H9 (cell line): Measurements from ENCODE around the gene LDHAL6B. TPM values are rescaled to one million over a fixed set of nuclear protein-coding genes. Genes with fewer than 3 reads are reported as not detected.

ENCODE experiments used
- DNase-seq: peaks from one replicate; pipeline ENCODE4 v3.0.0-alpha.2; 2017
- H2AFZ ChIP-seq: one replicate; pipeline ENCODE4 v1.6.1; 2013; ENCODE audit warnings: mild to moderate bottlenecking, low read length, control low read depth, moderate library complexity
- H2AK5ac ChIP-seq: 2 replicates; pipeline ENCODE4 v1.6.1; 2013; ENCODE audit warnings: low read length, control low read depth, mixed read lengths; ENCODE audit not compliant: insufficient read length
- H2BK120ac ChIP-seq: one replicate; pipeline ENCODE4 v1.6.1; 2013; ENCODE audit warnings: low read depth, mild to moderate bottlenecking, low read length, control low read depth, inconsistent platforms; ENCODE audit not compliant: poor library complexity, severe bottlenecking
- H2BK12ac ChIP-seq: 2 replicates; pipeline ENCODE4 v1.6.1; 2013; ENCODE audit warnings: low read length, control low read depth, mixed read lengths, low read depth; ENCODE audit not compliant: insufficient read length
- H2BK15ac ChIP-seq: 2 replicates; pipeline ENCODE4 v1.6.1; 2013; ENCODE audit warnings: low read depth, low read length, control low read depth
- H2BK20ac ChIP-seq: one replicate; pipeline ENCODE4 v1.6.1; 2013; ENCODE audit warnings: low read depth, mild to moderate bottlenecking, low read length, control low read depth, inconsistent platforms; ENCODE audit not compliant: poor library complexity, severe bottlenecking
- H2BK5ac ChIP-seq: 2 replicates; pipeline ENCODE4 v1.6.1; 2013; ENCODE audit warnings: low read length, control low read depth, mixed read lengths; ENCODE audit not compliant: insufficient read length
- H3K14ac ChIP-seq: 2 replicates; pipeline ENCODE4 v1.6.1; 2013; ENCODE audit warnings: low read length, control low read depth; ENCODE audit not compliant: insufficient read depth
- H3K18ac ChIP-seq: 2 replicates; pipeline ENCODE4 v1.6.1; 2013; ENCODE audit warnings: low read depth, mild to moderate bottlenecking, mixed read lengths, low read length, control low read depth; ENCODE audit not compliant: insufficient read length
- H3K23ac ChIP-seq: 2 replicates; pipeline ENCODE4 v1.6.1; 2013; ENCODE audit warnings: low read length, control low read depth, mixed read lengths, low read depth; ENCODE audit not compliant: insufficient read length
- H3K23me2 ChIP-seq: 2 replicates; pipeline ENCODE4 v1.6.1; 2013; ENCODE audit warnings: low read depth, mild to moderate bottlenecking, mixed read lengths, low read length, control low read depth; ENCODE audit not compliant: insufficient read length, poor library complexity, severe bottlenecking
- H3K27ac ChIP-seq: 2 replicates; pipeline ENCODE4 v1.5.1; 2013; ENCODE audit warnings: low read length, control low read depth, mixed read lengths, low read depth; ENCODE audit not compliant: insufficient read length
- H3K27me3 ChIP-seq: 2 replicates; pipeline ENCODE4 v1.6.1; 2013; ENCODE audit warnings: low read length, control low read depth, inconsistent platforms; ENCODE audit not compliant: insufficient read depth
- H3K4ac ChIP-seq: 2 replicates; pipeline ENCODE4 v1.6.1; 2013; ENCODE audit warnings: low read depth, mild to moderate bottlenecking, control low read depth, inconsistent platforms, low read length, moderate library complexity
- H3K4me1 ChIP-seq: 2 replicates; pipeline ENCODE4 v1.6.1; 2013; ENCODE audit warnings: low read length, control low read depth, inconsistent platforms; ENCODE audit not compliant: insufficient read depth
- H3K4me2 ChIP-seq: 2 replicates; pipeline ENCODE4 v1.6.1; 2013; ENCODE audit warnings: low read length, control low read depth, mixed read lengths; ENCODE audit not compliant: insufficient read length, insufficient read depth
- H3K56ac ChIP-seq: 2 replicates; pipeline ENCODE4 v1.6.1; 2013; ENCODE audit warnings: low read depth, mild to moderate bottlenecking, mixed read lengths, low read length, control low read depth; ENCODE audit not compliant: insufficient read length
- H3K79me1 ChIP-seq: 2 replicates; pipeline ENCODE4 v1.6.1; 2013; ENCODE audit warnings: low read depth, mild to moderate bottlenecking, moderate library complexity, low read length, control low read depth, inconsistent platforms; ENCODE audit not compliant: insufficient read depth, poor library complexity, severe bottlenecking
- H3K79me2 ChIP-seq: 2 replicates; pipeline ENCODE4 v1.6.1; 2013; ENCODE audit warnings: low read length, control low read depth, inconsistent platforms; ENCODE audit not compliant: insufficient read depth
- H3K9ac ChIP-seq: 2 replicates; pipeline ENCODE4 v1.6.1; 2013; ENCODE audit warnings: low read length, control low read depth, mixed read lengths; ENCODE audit not compliant: insufficient read length; ENCODE audit errors: extremely low read depth
- H3K9me3 ChIP-seq: one replicate; pipeline ENCODE4 v1.6.1; 2013; ENCODE audit warnings: low read depth, low read length, inconsistent platforms; ENCODE audit not compliant: control insufficient read depth
- H3T11ph ChIP-seq: one replicate; pipeline ENCODE4 v1.6.1; 2013; ENCODE audit warnings: mild to moderate bottlenecking, low read length, control low read depth, inconsistent platforms
- H4K20me1 ChIP-seq: one replicate; pipeline ENCODE4 v1.6.1; 2013; ENCODE audit not compliant: control insufficient read depth, insufficient read length, insufficient read depth
- H4K5ac ChIP-seq: 2 replicates; pipeline ENCODE4 v1.6.1; 2013; ENCODE audit warnings: low read depth, mild to moderate bottlenecking, mixed read lengths, low read length, control low read depth; ENCODE audit not compliant: insufficient read length
- H4K8ac ChIP-seq: replicated peaks from 2 replicates; pipeline ENCODE4 v1.6.1; 2013; ENCODE audit warnings: low read length, control low read depth, mixed read lengths, low read depth; ENCODE audit not compliant: insufficient read length
- H4K91ac ChIP-seq: 2 replicates; pipeline ENCODE4 v1.6.1; 2013; ENCODE audit warnings: low read depth, mild to moderate bottlenecking, moderate library complexity, mixed read lengths, low read length, control low read depth; ENCODE audit not compliant: insufficient read length
- H3K27ac Mint-ChIP-seq, 3 experiments: 2 replicates in 2 of 3; 3 replicates in 1 of 3; pipeline ENCODE4 v1.8.0; 2020 to 2021; ENCODE audit warnings: mixed read lengths in 3 of 3, mild to moderate bottlenecking in 1 of 3, moderate library complexity in 1 of 3
- H3K27me3 Mint-ChIP-seq: 2 replicates; pipeline ENCODE4 v1.8.0; 2021; ENCODE audit warnings: low read depth, mild to moderate bottlenecking, moderate library complexity, mixed read lengths
- H3K36me3 Mint-ChIP-seq, 3 experiments: 2 replicates in 2 of 3; 3 replicates in 1 of 3; pipeline ENCODE4 v1.8.0; 2020 to 2021; ENCODE audit warnings: low read depth in 3 of 3, mixed read lengths in 3 of 3; ENCODE audit not compliant: insufficient read depth in 1 of 3
- H3K4me1 Mint-ChIP-seq, 2 experiments: 2 replicates each; pipeline ENCODE4 v1.8.0; 2020; ENCODE audit warnings: mixed read lengths in 2 of 2
- H3K4me3 Mint-ChIP-seq, 2 experiments: 2 replicates in 1 of 2; 3 replicates in 1 of 2; pipeline ENCODE4 v1.8.0; 2020 to 2021; ENCODE audit warnings: mild to moderate bottlenecking in 2 of 2, mixed read lengths in 2 of 2, moderate library complexity in 1 of 2
- H3K9me3 Mint-ChIP-seq, 2 experiments: 2 replicates in 1 of 2; 3 replicates in 1 of 2; pipeline ENCODE4 v1.8.0; 2020; ENCODE audit warnings: mild to moderate bottlenecking in 2 of 2, mixed read lengths in 2 of 2, moderate library complexity in 1 of 2
- CTCF ChIP-seq: fragments of 200-600 bp; sonication (generic); conservative IDR thresholded peaks from 3 replicates; pipeline ENCODE4 v1.8.0; 2021; ENCODE audit warnings: antibody characterized with exemption, mild to moderate bottlenecking
- WGBS: extraction: QIAGEN DNeasy Blood & Tissue Kit; methylation state at CpG from one replicate; pipeline ENCODE4 v1.1.7; 2013; ENCODE audit warnings: missing lambda C conversion rate, low lambda C conversion rate, mixed read lengths; ENCODE audit not compliant: insufficient read length; ENCODE audit errors: extremely low coverage; 5-methylcytosine and 5-hydroxymethylcytosine counted together
- total RNA-seq: library from RNA; stranded (reverse); gene quantifications from 2 replicates; pipeline ENCODE4 v1.2.1, GENCODE V29; 2021

Gene LDHAL6B
- total RNA-seq, 1 experiment from 2014 or later = not detected

- H4K8ac ChIP-seq = no peak overlapping the region
- no peak for TF ChIP-seq CTCF
- H3K4me3 Mint-ChIP-seq = no peak overlapping the region
- no peaks in the 10 kb centered on the region for H3K27me3 Mint-ChIP-seq
- no peak overlapping the region for H3K4me2 ChIP-seq
- peaks cover 0 to 4% of the 10 kb centered on the region in 2 experiments; a peak in 1 of 4 replicates for H3K4me1 Mint-ChIP-seq
- H3K36me3 Mint-ChIP-seq = peaks cover 8 to 44% (median 41%) of the 10 kb centered on the region in 3 experiments; a peak in 6 of 7 replicates
- no peak overlapping the region for H3K23ac ChIP-seq
- H4K5ac ChIP-seq = no peak overlapping the region
- no peak overlapping the region for H4K91ac ChIP-seq
- H2AFZ ChIP-seq = no peak overlapping the region
- no peak overlapping the region for H2BK5ac ChIP-seq
- no peaks in the 10 kb centered on the region for H3K9me3 Mint-ChIP-seq
- 0 out of 2 replicates have a peak, but pooled peaks cover 2% of the 10 kb centered on the region for H3K4me1 ChIP-seq
- H3K27me3 ChIP-seq = no peaks in the 10 kb centered on the region
- H3K27ac ChIP-seq = no peak overlapping the region
- no peak overlapping the region for H2AK5ac ChIP-seq
- no peaks in the 10 kb centered on the region for H4K20me1 ChIP-seq
- no peak overlapping the region for H3K4ac ChIP-seq
- no peak overlapping the region for H2BK15ac ChIP-seq
- no peak overlapping the region for H3K14ac ChIP-seq
- no peaks in the 10 kb centered on the region for H3K9me3 ChIP-seq
- no peaks in the 10 kb centered on the region for H3K23me2 ChIP-seq
- H3K18ac ChIP-seq = no peak overlapping the region
- H3K56ac ChIP-seq = no peak overlapping the region
- H2BK12ac ChIP-seq = no peak overlapping the region
- DNase-seq = no peak
- H2BK120ac ChIP-seq = no peak overlapping the region
- no peak overlapping the region for H3K9ac ChIP-seq
- no peak overlapping the region for H3T11ph ChIP-seq
- no peaks in the 10 kb centered on the region for H3K79me2 ChIP-seq
- no peak overlapping the region for H2BK20ac ChIP-seq
- no peaks in the 10 kb centered on the region for H3K79me1 ChIP-seq
- H3K27ac Mint-ChIP-seq = peak overlapping the region in 1 of 3 experiments; percentile 2; a peak in 1 of 7 replicates
- WGBS = no CpG with 5 or more reads among the region's 4 CpGs
These were observed 20.4 kb downstream of the LDHAL6B start for GRCh38 chr15:59227021-59227420.
